ENCODE data around the gene BOD1.

DNA sequence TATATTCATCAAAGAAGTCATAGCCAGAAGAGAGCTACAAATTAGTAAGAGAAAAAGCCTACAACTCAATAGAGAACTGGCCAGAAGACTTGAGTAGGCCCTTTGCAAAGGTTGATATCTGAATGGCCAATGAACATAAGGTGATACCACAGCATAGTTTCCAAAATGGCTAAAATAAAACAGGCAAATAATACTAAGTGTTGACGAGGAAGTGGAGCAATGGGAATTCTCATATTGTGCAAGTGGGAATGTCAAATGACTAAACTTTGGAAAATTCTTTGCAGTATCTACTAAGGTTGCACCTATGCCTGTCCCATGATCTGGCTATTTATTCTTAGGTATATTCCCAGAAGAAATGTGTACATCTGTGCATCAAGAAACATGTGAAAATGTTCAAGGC is 48.3 kb downstream of the BOD1 start:
- no peak for TF ChIP-seq POLR2AphosphoS5 (IDR thresholded peaks at IDR 0.05)
- TF ChIP-seq, protein P1, sequence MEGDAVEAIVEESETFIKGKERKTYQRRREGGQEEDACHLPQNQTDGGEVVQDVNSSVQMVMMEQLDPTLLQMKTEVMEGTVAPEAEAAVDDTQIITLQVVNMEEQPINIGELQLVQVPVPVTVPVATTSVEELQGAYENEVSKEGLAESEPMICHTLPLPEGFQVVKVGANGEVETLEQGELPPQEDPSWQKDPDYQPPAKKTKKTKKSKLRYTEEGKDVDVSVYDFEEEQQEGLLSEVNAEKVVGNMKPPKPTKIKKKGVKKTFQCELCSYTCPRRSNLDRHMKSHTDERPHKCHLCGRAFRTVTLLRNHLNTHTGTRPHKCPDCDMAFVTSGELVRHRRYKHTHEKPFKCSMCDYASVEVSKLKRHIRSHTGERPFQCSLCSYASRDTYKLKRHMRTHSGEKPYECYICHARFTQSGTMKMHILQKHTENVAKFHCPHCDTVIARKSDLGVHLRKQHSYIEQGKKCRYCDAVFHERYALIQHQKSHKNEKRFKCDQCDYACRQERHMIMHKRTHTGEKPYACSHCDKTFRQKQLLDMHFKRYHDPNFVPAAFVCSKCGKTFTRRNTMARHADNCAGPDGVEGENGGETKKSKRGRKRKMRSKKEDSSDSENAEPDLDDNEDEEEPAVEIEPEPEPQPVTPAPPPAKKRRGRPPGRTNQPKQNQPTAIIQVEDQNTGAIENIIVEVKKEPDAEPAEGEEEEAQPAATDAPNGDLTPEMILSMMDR (IDR thresholded peaks at IDR 0.05), result no peak
- TF ChIP-seq EP300 (IDR thresholded peaks at IDR 0.05), result no peak
